ENCODE data around the gene SACS. TPM values are rescaled to one million over a fixed set of nuclear protein-coding genes. Genes with fewer than 3 reads are reported as not detected.

Gene SACS
- total and polyA plus RNA-seq, 2 experiments from 2014 or later, result 3.2 to 29.9 TPM

GRCh38 chr13:23391752-23392151 lies 41.8 kb downstream of the SACS start:
- no peak for DNase-seq (ENCODE audit: low spot score)
- Histone ChIP-seq H2AFZ (no peak overlapping the region), H3K9me3 (ENCODE audit: low read depth) (no peaks in the 10 kb centered on the region), H3K4me1 (ENCODE audit: insufficient read depth) (no peaks in the 10 kb centered on the region), H3K9me2 (replicated peaks; ENCODE audit: insufficient read depth) (no peaks in the 10 kb centered on the region), H3K36me3 (replicated peaks; ENCODE audit: insufficient read depth, low read depth) (no peaks in the 10 kb centered on the region), H3K79me2 (no peaks in the 10 kb centered on the region), H3K4me3 (no peak overlapping the region), H4K20me1 (ENCODE audit: insufficient read depth, poor library complexity, severe bottlenecking) (no peaks in the 10 kb centered on the region), H3K27me3 (no peaks in the 10 kb centered on the region), H3K4me2 (no peak overlapping the region), H3K27ac (no peak overlapping the region)
- TF ChIP-seq EZH2 (IDR thresholded peaks at IDR 0.05; ENCODE audit: borderline replicate concordance), result no peak
- TF ChIP-seq, protein P1, sequence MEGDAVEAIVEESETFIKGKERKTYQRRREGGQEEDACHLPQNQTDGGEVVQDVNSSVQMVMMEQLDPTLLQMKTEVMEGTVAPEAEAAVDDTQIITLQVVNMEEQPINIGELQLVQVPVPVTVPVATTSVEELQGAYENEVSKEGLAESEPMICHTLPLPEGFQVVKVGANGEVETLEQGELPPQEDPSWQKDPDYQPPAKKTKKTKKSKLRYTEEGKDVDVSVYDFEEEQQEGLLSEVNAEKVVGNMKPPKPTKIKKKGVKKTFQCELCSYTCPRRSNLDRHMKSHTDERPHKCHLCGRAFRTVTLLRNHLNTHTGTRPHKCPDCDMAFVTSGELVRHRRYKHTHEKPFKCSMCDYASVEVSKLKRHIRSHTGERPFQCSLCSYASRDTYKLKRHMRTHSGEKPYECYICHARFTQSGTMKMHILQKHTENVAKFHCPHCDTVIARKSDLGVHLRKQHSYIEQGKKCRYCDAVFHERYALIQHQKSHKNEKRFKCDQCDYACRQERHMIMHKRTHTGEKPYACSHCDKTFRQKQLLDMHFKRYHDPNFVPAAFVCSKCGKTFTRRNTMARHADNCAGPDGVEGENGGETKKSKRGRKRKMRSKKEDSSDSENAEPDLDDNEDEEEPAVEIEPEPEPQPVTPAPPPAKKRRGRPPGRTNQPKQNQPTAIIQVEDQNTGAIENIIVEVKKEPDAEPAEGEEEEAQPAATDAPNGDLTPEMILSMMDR (IDR thresholded peaks at IDR 0.05; ENCODE audit: poor library complexity), result no peak
- no peak for TF ChIP-seq EZH2phosphoT487 (IDR thresholded peaks at IDR 0.05; ENCODE audit: low read depth, severe bottlenecking, unreplicated experiment)
- 87% methylated on average over 6 of the region's 6 CpGs for WGBS (ENCODE audit: low lambda C conversion rate, missing lambda C conversion rate)

GRCh38 chr13:23386533-23386932 lies 47.0 kb downstream of the SACS start:
- WGBS (ENCODE audit: low lambda C conversion rate, missing lambda C conversion rate), result 98% methylated on average over 2 of the region's 2 CpGs
- DNase-seq (ENCODE audit: low spot score), result no peak
- H3K4me1 ChIP-seq (ENCODE audit: insufficient read depth), result peaks cover 5% of the 10 kb centered on the region
- H4K20me1 ChIP-seq (ENCODE audit: insufficient read depth, poor library complexity, severe bottlenecking), result no peaks in the 10 kb centered on the region
- H3K27me3 ChIP-seq, result no peaks in the 10 kb centered on the region
- H3K4me3 ChIP-seq, result no peak overlapping the region
- no peaks in the 10 kb centered on the region for H3K79me2 ChIP-seq
- H3K9me3 ChIP-seq (ENCODE audit: low read depth), result no peaks in the 10 kb centered on the region
- H3K27ac ChIP-seq, result no peak overlapping the region
- no peaks in the 10 kb centered on the region for H3K36me3 ChIP-seq (replicated peaks; ENCODE audit: insufficient read depth, low read depth)
- TF ChIP-seq, protein P1 (IDR thresholded peaks at IDR 0.05; ENCODE audit: poor library complexity), result no peak
- TF ChIP-seq EZH2phosphoT487 (IDR thresholded peaks at IDR 0.05; ENCODE audit: low read depth, severe bottlenecking, unreplicated experiment) (no peak), EZH2 (IDR thresholded peaks at IDR 0.05; ENCODE audit: borderline replicate concordance) (no peak)
- H3K4me2 ChIP-seq, result no peak overlapping the region
- no peaks in the 10 kb centered on the region for H3K9me2 ChIP-seq (replicated peaks; ENCODE audit: insufficient read depth)
- no peak overlapping the region for H2AFZ ChIP-seq

GRCh38 chr13:23385931-23386330 lies 47.6 kb downstream of the SACS start:
- Histone ChIP-seq H3K79me2 (no peaks in the 10 kb centered on the region), H2AFZ (no peak overlapping the region), H3K9me2 (replicated peaks; ENCODE audit: insufficient read depth) (no peaks in the 10 kb centered on the region), H3K27me3 (no peaks in the 10 kb centered on the region), H3K27ac (no peak overlapping the region), H3K4me3 (no peak overlapping the region), H3K9me3 (ENCODE audit: low read depth) (no peaks in the 10 kb centered on the region), H3K4me2 (no peak overlapping the region), H3K4me1 (ENCODE audit: insufficient read depth) (peaks cover 8% of the 10 kb centered on the region), H4K20me1 (ENCODE audit: insufficient read depth, poor library complexity, severe bottlenecking) (no peaks in the 10 kb centered on the region), H3K36me3 (replicated peaks; ENCODE audit: insufficient read depth, low read depth) (no peaks in the 10 kb centered on the region)
- DNase-seq (ENCODE audit: low spot score), result no peak
- WGBS (ENCODE audit: low lambda C conversion rate, missing lambda C conversion rate), result 77% methylated on average over 3 of the region's 3 CpGs
- TF ChIP-seq EZH2 (IDR thresholded peaks at IDR 0.05; ENCODE audit: borderline replicate concordance) (no peak), EZH2phosphoT487 (IDR thresholded peaks at IDR 0.05; ENCODE audit: low read depth, severe bottlenecking, unreplicated experiment) (no peak)
- TF ChIP-seq, protein P1 (IDR thresholded peaks at IDR 0.05; ENCODE audit: poor library complexity), result no peak

DNA sequence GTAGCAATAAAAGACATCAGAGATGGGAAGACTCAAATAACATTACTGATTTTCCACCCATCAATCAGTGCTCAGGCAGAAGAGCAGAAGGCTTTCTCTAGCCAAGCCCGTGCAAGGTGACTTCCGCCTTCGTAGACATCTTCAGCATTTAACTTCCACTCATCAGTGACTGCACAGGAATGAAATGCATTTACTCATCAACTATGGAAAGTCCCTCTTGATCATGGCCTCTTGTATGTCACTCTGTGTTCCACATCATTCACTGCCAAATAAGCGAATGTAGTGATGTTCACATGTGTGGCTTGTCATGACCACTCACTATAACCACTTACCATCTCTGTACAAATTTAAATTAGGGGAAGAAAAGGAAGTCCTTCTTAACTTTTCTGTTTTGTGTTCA lies 49.4 kb downstream of the SACS start:
- Histone ChIP-seq H3K9me2 (replicated peaks; ENCODE audit: insufficient read depth) (no peaks in the 10 kb centered on the region), H3K27me3 (no peaks in the 10 kb centered on the region), H3K36me3 (replicated peaks; ENCODE audit: insufficient read depth, low read depth) (no peaks in the 10 kb centered on the region), H3K4me1 (ENCODE audit: insufficient read depth) (peaks cover 8% of the 10 kb centered on the region), H3K79me2 (no peaks in the 10 kb centered on the region), H3K27ac (no peak overlapping the region), H3K4me2 (no peak overlapping the region), H4K20me1 (ENCODE audit: insufficient read depth, poor library complexity, severe bottlenecking) (no peaks in the 10 kb centered on the region), H2AFZ (no peak overlapping the region), H3K9me3 (ENCODE audit: low read depth) (no peaks in the 10 kb centered on the region), H3K4me3 (no peak overlapping the region)
- no peak for DNase-seq (ENCODE audit: low spot score)
- 97% methylated on average over 4 of the region's 4 CpGs for WGBS (ENCODE audit: low lambda C conversion rate, missing lambda C conversion rate)
- TF ChIP-seq EZH2 (IDR thresholded peaks at IDR 0.05; ENCODE audit: borderline replicate concordance), result no peak
- TF ChIP-seq EZH2phosphoT487 (IDR thresholded peaks at IDR 0.05; ENCODE audit: low read depth, severe bottlenecking, unreplicated experiment), result no peak
- TF ChIP-seq, protein P1 (IDR thresholded peaks at IDR 0.05; ENCODE audit: poor library complexity), result no peak

Data from hepatocyte (in vitro differentiated cells).